GM18498 (cell line): ENCODE measurements around the gene ZNF662.

Experiments used
- ATAC-seq: cut with Tn5 transposase; IDR thresholded peaks from one replicate; pipeline ENCODE4 v1.9.1; 2021; ENCODE audit warnings: mild to moderate bottlenecking, moderate library complexity; ENCODE audit not compliant: unreplicated experiment

Gene ZNF662

GRCh38 chr3:42886294-42886822 lies 19.6 kb upstream of the ZNF662 start:
- no peak for ATAC-seq

DNA sequence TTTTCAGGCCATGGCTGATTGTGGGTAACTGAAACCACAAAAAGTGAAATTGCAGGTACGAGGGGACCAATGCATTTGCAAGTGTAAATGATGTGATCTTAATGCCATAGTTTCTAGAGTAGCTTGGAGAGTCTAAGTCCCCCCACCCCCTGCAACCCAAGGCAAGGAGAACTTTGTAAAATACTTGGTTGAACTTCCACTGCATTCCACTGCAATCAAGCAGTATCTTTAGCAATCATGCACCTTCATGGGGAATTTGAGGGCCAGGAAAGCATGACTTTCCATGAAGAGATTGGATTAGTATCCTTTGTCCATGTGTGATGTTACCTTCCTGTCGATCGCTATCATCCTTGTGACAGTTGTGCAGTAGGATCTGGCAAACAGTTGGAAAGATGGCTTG lies 18.9 kb upstream of the ZNF662 start:
- no peak for ATAC-seq

DNA sequence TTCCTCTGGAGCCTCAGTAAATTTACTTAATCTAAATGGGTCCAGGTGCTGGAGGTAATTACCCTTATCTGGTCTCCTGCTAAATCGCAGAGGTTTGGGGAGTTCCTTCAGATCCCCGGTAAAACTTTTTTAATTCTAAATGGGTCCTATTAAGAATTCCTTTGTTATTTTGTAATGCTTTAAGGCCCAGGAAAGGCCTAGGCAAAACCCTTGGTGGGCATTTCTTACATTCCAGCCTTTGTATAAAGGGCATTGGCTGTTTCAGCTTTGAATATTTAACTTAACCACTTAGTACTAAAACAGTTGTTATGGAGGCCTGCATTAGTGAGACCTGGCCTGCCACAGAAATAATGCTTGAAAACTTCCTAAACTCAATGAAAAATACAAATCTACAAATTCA lies 14.9 kb upstream of the ZNF662 start:
- no peak for ATAC-seq

- no peak for ATAC-seq
These were observed 13.8 kb upstream of the ZNF662 start for GRCh38 chr3:42892169-42892568.

DNA sequence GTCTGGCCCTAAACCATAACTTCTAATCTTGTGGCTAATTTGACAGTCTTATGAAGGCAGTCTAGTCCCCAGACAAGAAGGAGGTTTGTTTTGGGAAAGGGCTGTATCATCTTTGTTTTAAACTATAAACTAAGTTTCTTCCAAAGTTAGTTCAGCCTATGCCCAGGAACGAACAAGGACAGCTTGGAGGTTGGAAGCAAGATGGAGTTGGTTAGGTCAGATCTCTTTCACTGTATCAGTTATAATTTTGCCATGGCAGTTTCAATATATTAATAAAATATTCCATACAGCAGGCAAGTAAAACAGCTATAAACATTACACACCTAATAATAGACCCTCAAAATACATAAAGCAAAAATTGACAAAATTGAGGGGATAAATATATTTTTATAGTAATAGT lies 13.1 kb upstream of the ZNF662 start:
- ATAC-seq, result no peak

- ATAC-seq, result no peak
These were observed 11.0 kb upstream of the ZNF662 start for GRCh38 chr3:42894698-42895579.

DNA sequence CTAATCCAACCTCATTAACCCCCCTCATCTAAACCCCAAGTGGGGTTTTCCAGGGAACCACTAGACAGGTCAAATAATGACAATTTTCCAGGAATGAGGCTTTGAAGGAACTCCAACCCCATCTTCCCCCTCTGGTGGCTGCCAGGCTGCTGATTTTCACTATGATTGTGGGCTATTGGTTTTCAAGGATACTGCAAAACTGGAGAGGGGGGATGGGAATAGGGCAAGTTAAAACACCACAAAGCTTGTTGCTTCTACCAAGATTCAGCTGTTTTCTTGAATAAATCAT lies 10.4 kb upstream of the ZNF662 start:
- ATAC-seq, result no peak

- no peak for ATAC-seq
These were observed 6.9 kb upstream of the ZNF662 start for GRCh38 chr3:42898896-42899675.

- ATAC-seq, result no peak
These were observed 5.5 kb upstream of the ZNF662 start for GRCh38 chr3:42900226-42901072.

DNA sequence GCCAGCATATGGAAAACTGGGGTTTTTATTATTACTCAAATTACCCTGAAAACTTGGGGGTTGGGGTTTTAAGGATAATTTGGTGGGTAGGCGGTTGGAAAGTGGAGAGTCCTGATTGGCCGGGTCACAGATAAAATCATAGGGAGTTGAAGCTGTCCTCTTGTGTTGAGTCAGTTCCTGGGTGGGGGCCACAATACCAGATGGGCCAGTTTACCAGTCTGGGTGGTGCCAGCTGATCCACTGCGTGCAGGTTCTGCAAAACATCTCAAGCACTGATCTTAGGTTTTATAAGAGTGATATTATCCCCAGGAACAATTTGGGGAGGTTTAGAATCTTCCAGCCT lies 4.9 kb upstream of the ZNF662 start:
- no peak for ATAC-seq

DNA sequence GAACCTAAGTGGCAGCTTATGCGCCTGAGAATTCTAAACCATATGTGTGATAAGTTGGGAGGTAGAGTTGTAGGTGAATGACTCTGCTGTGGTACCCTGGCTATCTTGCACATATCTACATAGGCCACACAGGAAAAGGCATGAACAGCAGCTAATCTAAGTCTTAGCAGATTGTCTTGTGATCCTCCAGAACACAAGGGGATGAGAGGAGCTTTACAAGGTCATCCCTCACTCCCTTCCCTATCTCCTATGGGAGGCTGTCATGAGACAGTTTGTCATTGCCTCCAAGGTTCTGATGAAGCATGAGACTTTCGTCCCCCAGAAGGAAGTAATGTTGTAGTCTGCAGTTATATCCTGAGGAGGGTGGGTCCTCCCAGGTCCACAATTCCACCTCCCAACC lies 3.7 kb upstream of the ZNF662 start:
- no peak for ATAC-seq

- no peak for ATAC-seq
These were observed 1.9 kb upstream of the ZNF662 start for GRCh38 chr3:42904076-42904475.

- no peak for ATAC-seq
These were observed 237 bp upstream of the ZNF662 start for GRCh38 chr3:42905740-42906069.

- no peak for ATAC-seq
These were observed 874 bp downstream of the ZNF662 start for GRCh38 chr3:42906848-42907183.

- no peak for ATAC-seq
These were observed 2.7 kb downstream of the ZNF662 start for GRCh38 chr3:42908675-42909074.

- ATAC-seq, result no peak
These were observed 5.6 kb downstream of the ZNF662 start for GRCh38 chr3:42911551-42911950.

DNA sequence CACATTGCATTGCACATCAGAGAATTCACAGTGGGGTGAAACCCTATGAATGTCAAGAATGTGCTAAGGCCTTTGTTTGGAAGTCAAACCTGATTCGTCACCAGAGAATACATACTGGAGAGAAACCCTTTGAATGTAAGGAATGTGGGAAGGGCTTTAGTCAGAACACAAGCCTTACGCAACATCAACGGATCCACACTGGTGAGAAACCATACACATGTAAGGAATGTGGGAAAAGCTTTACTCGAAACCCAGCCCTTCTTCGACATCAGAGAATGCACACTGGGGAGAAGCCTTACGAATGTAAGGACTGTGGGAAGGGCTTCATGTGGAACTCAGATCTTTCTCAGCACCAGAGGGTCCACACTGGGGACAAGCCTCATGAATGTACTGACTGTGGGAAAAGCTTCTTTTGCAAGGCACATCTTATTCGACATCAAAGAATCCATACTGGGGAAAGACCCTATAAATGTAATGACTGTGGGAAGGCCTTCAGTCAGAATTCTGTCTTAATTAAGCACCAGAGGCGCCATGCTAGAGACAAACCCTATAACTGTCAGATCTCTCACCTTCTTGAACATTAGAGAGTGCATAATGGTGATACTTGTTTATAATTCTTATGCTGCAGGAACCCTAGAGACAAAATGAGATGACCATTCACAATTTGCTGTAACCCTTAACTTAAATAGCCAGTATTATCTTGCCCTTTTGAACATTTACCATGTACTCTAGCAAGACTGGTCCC lies 9.0 kb downstream of the ZNF662 start:
- ATAC-seq, result no peak

- ATAC-seq, result no peak
These were observed 17.7 kb downstream of the ZNF662 start for GRCh38 chr3:42923606-42924005.

- ATAC-seq, result no peak
These were observed 20.4 kb downstream of the ZNF662 start for GRCh38 chr3:42926310-42926709.

DNA sequence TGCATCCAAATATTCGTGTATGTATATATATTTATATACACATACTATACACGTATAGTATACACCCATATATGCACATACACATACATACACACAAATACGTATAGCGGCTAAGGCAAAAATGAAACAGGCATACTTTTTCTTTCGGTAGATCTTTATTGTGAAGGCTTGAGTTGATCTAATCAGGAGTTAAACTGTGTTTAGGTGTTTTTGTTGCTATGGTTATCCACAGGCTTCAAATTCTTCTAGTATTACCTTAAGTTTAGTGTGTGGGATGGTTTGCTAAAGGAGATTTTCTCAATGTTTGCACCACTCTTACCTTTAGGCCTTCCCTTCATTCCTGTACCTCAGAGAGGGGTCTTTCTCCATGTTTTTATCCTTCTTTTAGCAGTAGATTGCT lies 28.2 kb downstream of the ZNF662 start:
- ATAC-seq, result no peak

DNA sequence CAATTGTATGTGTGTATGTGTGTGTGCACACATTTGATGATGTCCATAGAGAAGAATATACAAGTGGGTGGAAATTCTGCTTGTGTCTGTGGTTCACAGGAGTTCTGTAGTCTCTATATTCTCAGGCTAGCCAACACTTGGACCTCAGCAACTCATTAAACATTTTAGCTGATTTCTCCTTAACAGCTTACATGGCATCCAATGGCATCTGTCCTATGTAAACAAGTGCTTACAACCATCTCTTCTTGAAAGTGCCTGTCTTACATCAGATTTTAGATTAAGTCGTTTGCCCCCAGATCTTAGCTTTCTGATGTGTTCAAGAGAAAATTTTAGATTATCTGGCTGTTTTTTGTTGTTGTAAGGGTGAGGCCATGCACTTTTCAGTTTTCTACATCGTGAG lies 29.0 kb downstream of the ZNF662 start:
- no peak for ATAC-seq
